DOHH2 (cell line): ENCODE data around the gene NRN1.

Experiments used
- CTCF ChIP-seq: fragments of 200-600 bp; sonication (generic); IDR thresholded peaks from one replicate; pipeline ENCODE4 v1.5.1; 2014; ENCODE audit warnings: antibody characterized with exemption, mild to moderate bottlenecking, low read depth, low read length; ENCODE audit not compliant: poor library complexity, severe bottlenecking
- EZH2phosphoT487 ChIP-seq: fragments of 200-600 bp; sonication (generic); IDR thresholded peaks from 2 replicates; pipeline ENCODE4 v1.6.1; 2017; ENCODE audit warnings: borderline replicate concordance, mild to moderate bottlenecking, antibody characterized with exemption, low read length, moderate library complexity, mixed read lengths

- no peak for TF ChIP-seq CTCF
- TF ChIP-seq EZH2phosphoT487, result no peak
Observed at GRCh38 chr6:6004390-6004995, 2.2 kb downstream of the NRN1 start.
